IPS-18c (cell line): ENCODE results near the gene EEPD1.
"Not testable (repeated sequence)": the region's sequence is repeated elsewhere in the genome, so short reads cannot be mapped to it uniquely, and the experiment has no call there.

Source experiments
- H3K4me3 ChIP-seq: 2 replicates; pipeline ENCODE4 v1.7.0; 2013; ENCODE audit warnings: low read depth, mild to moderate bottlenecking, low read length, moderate library complexity; ENCODE audit not compliant: insufficient read depth
- H3K9me3 ChIP-seq: one replicate; pipeline ENCODE4 v1.6.1; 2013; ENCODE audit warnings: mild to moderate bottlenecking, low read length, moderate library complexity; ENCODE audit not compliant: control insufficient read depth, insufficient read depth

The EEPD1 gene

GRCh38 chr7:36309301-36309700 lies 156.2 kb downstream of the EEPD1 start:
- H3K4me3 ChIP-seq = no peak overlapping the region
- no peaks in the 10 kb centered on the region for H3K9me3 ChIP-seq

GRCh38 chr7:36309716-36310115 lies 156.7 kb downstream of the EEPD1 start:
- Histone ChIP-seq H3K9me3 (no peaks in the 10 kb centered on the region), H3K4me3 (no peak overlapping the region)

- Histone ChIP-seq H3K4me3 (no peak overlapping the region), H3K9me3 (no peaks in the 10 kb centered on the region)
These were observed 157.8 kb downstream of the EEPD1 start for GRCh38 chr7:36310897-36311296.

DNA sequence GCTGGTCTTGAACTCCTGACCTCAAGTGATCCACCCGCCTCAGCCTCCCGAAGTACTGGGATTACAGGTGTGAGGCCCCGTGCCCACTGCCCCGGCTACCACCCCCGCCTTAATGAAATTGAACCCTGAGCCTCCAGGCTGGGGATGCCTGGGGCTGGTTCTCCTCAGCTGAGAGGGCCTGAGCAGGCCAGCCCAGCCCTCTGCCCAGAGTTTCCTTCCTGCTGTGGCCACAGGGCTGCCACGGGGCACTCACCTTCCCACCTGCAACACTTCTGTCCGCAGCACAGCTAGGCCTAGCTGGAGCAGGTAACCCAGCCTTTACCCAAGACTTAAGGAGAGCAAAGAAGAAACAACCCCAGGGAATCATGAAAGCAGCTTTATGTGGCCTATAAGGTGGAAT lies 158.5 kb downstream of the EEPD1 start:
- Histone ChIP-seq H3K4me3 (no peak overlapping the region), H3K9me3 (no peaks in the 10 kb centered on the region)

DNA sequence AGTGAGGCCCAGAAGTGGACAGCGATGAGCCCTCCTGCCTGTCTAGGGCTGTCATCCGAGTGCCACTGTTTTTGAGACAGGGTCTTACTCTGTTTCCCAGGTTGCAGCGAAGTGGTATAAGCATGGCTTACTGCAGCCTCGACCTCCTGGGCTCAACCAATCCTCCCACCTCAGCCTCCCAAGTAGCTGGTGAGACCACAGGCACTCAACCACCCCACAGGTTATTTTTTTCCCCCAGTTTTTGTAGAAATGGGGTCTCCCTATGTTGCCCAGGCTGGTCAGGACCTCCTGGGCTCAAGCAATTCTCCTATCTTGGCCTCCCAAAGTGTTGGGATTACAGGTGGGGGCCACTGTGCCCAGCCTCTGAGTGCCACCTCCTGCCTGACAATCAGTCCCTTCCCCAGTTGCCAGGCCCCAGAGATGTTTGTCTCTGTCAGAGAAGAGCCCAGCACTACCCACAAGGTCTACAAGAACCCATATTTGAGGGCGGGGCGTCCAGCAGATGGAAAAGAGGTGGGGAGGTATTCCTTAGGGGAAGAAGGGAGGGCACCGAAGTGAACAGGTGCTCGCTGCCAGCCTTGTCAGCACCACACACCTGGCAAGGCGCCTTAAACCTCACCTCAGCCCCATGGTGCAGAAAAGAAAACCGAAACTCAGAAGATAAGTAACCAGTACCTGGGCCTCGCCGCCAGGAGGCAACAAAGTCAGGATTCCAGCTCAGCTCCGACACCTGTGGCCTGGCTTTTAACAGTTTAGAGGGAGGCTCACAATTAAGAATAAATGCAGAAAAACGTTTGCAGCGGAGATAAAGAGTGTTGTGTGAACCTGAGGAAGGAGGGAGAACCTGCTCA lies 159.2 kb downstream of the EEPD1 start:
- H3K4me3 ChIP-seq = no peak overlapping the region
- H3K9me3 ChIP-seq = no peaks in the 10 kb centered on the region

- Histone ChIP-seq H3K9me3 (no peaks in the 10 kb centered on the region), H3K4me3 (no peak overlapping the region)
These were observed 159.9 kb downstream of the EEPD1 start for GRCh38 chr7:36312915-36313334.

DNA sequence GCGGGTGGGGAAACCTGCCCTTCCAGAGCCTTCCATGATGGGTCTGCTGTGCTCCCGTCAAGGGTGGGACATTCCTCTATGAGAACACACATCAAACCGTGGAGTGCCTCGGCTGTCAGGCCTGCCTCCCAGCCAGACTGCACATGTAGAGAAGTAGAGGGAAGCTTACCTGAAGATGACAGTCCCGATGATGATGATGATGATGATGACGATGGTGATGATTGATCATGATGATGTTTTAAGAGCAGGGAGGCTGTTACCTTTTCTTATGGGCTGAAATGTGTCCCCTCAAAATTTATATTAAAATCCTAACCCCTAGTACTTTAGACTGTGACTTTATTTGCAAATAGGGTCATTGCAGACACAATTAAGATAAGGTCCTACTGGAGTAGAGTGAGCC lies 160.6 kb downstream of the EEPD1 start:
- Histone ChIP-seq H3K4me3 (no peak overlapping the region), H3K9me3 (no peaks in the 10 kb centered on the region)

DNA sequence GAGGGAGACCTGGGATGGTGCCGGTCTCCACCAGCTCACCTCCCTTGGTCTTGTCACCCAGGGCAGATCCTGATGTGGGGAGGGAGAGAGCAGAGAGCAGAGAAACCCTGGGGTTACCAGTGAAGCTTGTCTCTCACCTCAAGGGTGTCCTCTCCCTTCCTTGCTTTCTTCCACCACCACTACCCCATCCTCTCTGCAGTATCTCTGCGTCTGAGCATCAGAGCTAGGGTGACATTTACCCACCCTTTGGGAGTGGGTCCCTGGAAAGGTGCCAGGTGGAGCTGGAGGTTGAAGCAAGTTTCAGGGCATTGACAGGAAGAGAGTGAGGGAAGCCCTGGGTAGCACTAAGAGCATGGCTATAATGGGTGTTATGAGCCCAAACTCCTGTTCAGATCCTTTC lies 161.4 kb downstream of the EEPD1 start:
- no peaks in the 10 kb centered on the region for H3K9me3 ChIP-seq
- H3K4me3 ChIP-seq = no peak overlapping the region

GRCh38 chr7:36315309-36315944 lies 162.4 kb downstream of the EEPD1 start:
- Histone ChIP-seq H3K4me3 (no peak overlapping the region), H3K9me3 (no peaks in the 10 kb centered on the region)

- H3K9me3 ChIP-seq = peaks cover 4% of the 10 kb centered on the region
- no peak overlapping the region for H3K4me3 ChIP-seq
These were observed 163.3 kb downstream of the EEPD1 start for GRCh38 chr7:36316319-36316718.

GRCh38 chr7:36317276-36317675 lies 164.2 kb downstream of the EEPD1 start:
- Histone ChIP-seq H3K9me3 (peaks cover 5% of the 10 kb centered on the region), H3K4me3 (no peak overlapping the region)

DNA sequence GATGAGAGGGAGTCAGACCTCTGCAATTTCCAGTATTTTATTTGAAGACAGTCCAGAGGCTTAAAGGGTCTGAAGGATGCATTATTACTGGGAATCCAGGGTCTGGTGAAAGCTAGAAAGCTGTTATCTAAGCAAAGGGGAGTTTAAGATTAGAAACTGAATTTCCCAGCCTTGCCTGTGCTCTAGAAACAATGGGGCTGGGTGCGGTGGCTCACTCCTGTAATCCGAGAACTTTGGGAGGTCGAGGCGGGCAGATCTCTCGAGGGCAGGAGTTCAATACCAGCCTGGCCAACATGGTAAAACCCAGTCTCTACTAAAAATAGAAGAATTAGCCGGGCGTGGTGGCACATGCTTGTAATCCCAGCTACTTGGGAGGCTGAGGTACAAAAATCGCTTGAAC lies 165.1 kb downstream of the EEPD1 start:
- Histone ChIP-seq H3K9me3 (peaks cover 5% of the 10 kb centered on the region), H3K4me3 (no peak overlapping the region)

GRCh38 chr7:36321284-36321683 lies 168.2 kb downstream of the EEPD1 start:
- H3K9me3 ChIP-seq, H3K4me3 ChIP-seq: not testable (repeated sequence)

DNA sequence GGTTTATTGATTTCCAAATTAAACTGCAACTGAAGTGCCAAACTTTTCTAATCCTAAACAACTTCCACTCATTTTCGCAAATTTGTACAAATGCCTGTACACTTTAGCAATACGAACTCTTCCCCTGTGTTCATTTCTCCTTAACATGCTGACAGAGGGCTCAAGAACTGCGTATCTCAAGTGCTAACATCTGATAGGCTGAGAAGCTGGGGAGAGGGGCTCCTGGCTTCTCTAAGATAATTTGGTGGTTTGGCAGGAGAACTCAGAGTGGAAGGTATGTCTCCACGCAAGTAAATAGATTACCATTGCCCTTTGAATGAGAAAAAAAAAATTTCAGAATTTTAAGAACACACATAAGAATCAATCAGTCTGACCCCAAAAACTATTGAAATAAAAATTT lies 183.3 kb downstream of the EEPD1 start:
- no peak overlapping the region for H3K4me3 ChIP-seq
- no peaks in the 10 kb centered on the region for H3K9me3 ChIP-seq

GRCh38 chr7:36338256-36338655 lies 185.2 kb downstream of the EEPD1 start:
- H3K9me3 ChIP-seq = no peaks in the 10 kb centered on the region
- H3K4me3 ChIP-seq = no peak overlapping the region

- H3K4me3 ChIP-seq = no peak overlapping the region
- H3K9me3 ChIP-seq = no peaks in the 10 kb centered on the region
These were observed 190.5 kb downstream of the EEPD1 start for GRCh38 chr7:36343548-36343947.

DNA sequence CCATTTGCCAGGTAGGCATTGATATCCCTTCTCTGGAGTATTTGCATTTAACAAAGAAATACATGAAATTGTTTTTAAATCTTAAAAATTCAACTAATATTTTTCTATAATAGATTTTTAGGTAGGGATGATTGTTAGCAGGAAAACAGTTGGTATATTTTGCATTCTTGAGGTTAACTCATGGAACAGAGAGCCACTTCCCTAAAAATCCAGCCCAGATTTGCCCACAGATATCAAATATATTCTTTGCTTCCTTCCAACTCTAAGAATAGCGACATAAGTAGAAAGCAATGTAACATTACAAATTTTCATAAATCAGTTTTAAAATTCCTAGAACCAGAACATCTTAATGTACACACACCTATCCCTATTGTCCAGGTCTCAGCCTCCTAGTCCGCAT lies 191.6 kb downstream of the EEPD1 start:
- H3K4me3 ChIP-seq = no peak overlapping the region
- no peaks in the 10 kb centered on the region for H3K9me3 ChIP-seq

- H3K9me3 ChIP-seq = no peaks in the 10 kb centered on the region
- H3K4me3 ChIP-seq = no peak overlapping the region
These were observed 193.3 kb downstream of the EEPD1 start for GRCh38 chr7:36346260-36346831.
